NCI-H2107 (cell line): ENCODE measurements around the gene MLH1.

Experiments used
- DNase-seq: peaks from one replicate; lab custom pipeline; 2025; lab: John Stamatoyannopoulos, UW

Gene MLH1

GRCh38 chr3:37094636-37095035 is 101.3 kb downstream of the MLH1 start:
- DNase-seq = no peak

GRCh38 chr3:37096288-37096687 is 103.0 kb downstream of the MLH1 start:
- DNase-seq = no peak

- no peak for DNase-seq
These were observed 103.7 kb downstream of the MLH1 start for GRCh38 chr3:37096975-37097374.

- DNase-seq = no peak
These were observed 104.5 kb downstream of the MLH1 start for GRCh38 chr3:37097776-37098175.

DNA sequence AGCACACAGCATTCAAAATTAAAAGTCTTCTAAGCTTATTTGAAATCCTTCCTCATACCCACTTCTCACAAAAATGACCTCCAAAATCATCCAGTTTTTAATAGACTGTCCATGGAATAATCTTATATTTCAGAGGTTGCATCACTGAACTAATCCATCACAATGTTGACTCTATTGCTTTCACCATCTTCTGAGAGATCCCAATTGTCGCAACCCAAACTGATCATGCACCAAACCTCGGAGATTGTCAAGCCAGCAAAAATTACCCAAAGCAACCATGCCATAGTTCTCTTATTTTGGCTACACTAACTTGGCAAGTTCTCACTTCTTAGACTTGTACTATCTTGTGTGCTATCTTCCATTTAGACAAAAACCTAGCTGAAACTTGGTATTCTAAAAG is 105.6 kb downstream of the MLH1 start:
- DNase-seq = no peak

DNA sequence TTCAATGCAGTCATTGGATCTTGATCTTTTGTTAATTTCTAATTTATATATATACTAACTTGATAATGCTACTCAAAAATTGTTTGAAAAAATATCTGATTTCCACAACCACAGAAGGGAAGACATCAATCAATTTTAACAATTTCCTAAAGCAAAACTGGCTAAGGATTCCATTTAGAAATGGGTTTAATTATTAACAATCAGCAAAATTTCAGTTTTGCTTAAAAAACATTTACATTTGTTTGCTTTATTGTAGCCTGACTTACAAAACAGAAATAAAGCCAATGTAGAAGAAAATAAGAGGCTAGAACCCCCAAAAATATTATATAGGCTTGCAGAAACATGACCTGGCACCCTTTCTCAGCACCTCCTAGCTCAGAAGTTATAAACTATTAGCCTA is 106.2 kb downstream of the MLH1 start:
- DNase-seq = no peak

GRCh38 chr3:37100411-37100810 is 107.1 kb downstream of the MLH1 start:
- DNase-seq = no peak
